ENCODE measurements around the gene NPTX2. TPM values are rescaled to one million over a fixed set of nuclear protein-coding genes. Genes with fewer than 3 reads are reported as not detected.

NPTX2 gene
- total RNA-seq, 6 donors from 2014 or later = 0.30 to 1.3 (median 0.95) TPM; not detected in 2

GRCh38 chr7:98599886-98600285 lies 17.2 kb upstream of the NPTX2 start:
- WGBS, 2 donors = 93 to 94% methylated on average over 6 of the region's 6 CpGs
- ATAC-seq (ENCODE audit: low FRiP score in 2 of 2) (no peak), DNase-seq (no peak)
- Histone ChIP-seq H3K36me3 (no peaks in the 10 kb centered on the region), H3K27ac (no peak overlapping the region), H3K4me1 (no peaks in the 10 kb centered on the region), H3K9me3 (no peaks in the 10 kb centered on the region), H3K4me3 (no peak overlapping the region), H3K27me3 (no peaks in the 10 kb centered on the region)
- TF ChIP-seq EP300 (IDR thresholded peaks at IDR 0.05) (no peak), CTCF (IDR thresholded peaks at IDR 0.05) (no peak), POLR2A (IDR thresholded peaks at IDR 0.05) (no peak), POLR2AphosphoS5 (IDR thresholded peaks at IDR 0.05) (no peak)

- no peaks in the 10 kb centered on the region for H3K9me3 ChIP-seq
- no peak for TF ChIP-seq CTCF (IDR thresholded peaks at IDR 0.05)
- TF ChIP-seq POLR2A (IDR thresholded peaks at IDR 0.05) = no peak
- no peak for TF ChIP-seq POLR2AphosphoS5 (IDR thresholded peaks at IDR 0.05)
- no peak for TF ChIP-seq EP300 (IDR thresholded peaks at IDR 0.05)
- no peaks in the 10 kb centered on the region for H3K36me3 ChIP-seq
- WGBS, 2 donors = 82 to 83% methylated on average over 3 of the region's 3 CpGs
- DNase-seq (no peak), ATAC-seq (ENCODE audit: low FRiP score in 2 of 2) (no peak)
- H3K4me3 ChIP-seq = no peak overlapping the region
- no peaks in the 10 kb centered on the region for H3K4me1 ChIP-seq
- H3K27ac ChIP-seq = no peak overlapping the region
- no peaks in the 10 kb centered on the region for H3K27me3 ChIP-seq
Observed at GRCh38 chr7:98602755-98603398, 14.2 kb upstream of the NPTX2 start.

- no peak for TF ChIP-seq CTCF (IDR thresholded peaks at IDR 0.05)
- no peak for TF ChIP-seq POLR2A (IDR thresholded peaks at IDR 0.05)
- no peak for TF ChIP-seq POLR2AphosphoS5 (IDR thresholded peaks at IDR 0.05)
- H3K27ac ChIP-seq = no peak overlapping the region
- 72 to 85% methylated on average over 3 of the region's 3 CpGs for WGBS, 2 donors
- DNase-seq = no peak
- no peak for ATAC-seq (ENCODE audit: low FRiP score in 2 of 2)
- H3K4me1 ChIP-seq = no peaks in the 10 kb centered on the region
- H3K4me3 ChIP-seq = no peak overlapping the region
- no peaks in the 10 kb centered on the region for H3K36me3 ChIP-seq
- no peaks in the 10 kb centered on the region for H3K9me3 ChIP-seq
- H3K27me3 ChIP-seq = no peaks in the 10 kb centered on the region
Observed at GRCh38 chr7:98603399-98603788, 13.7 kb upstream of the NPTX2 start.

GRCh38 chr7:98613601-98614425 lies 3.3 kb upstream of the NPTX2 start:
- WGBS, 2 donors = 51 to 54% methylated on average over 14 of the region's 14 CpGs
- H3K9me3 ChIP-seq = no peaks in the 10 kb centered on the region
- TF ChIP-seq POLR2A (IDR thresholded peaks at IDR 0.05) = no peak
- no peak for TF ChIP-seq POLR2AphosphoS5 (IDR thresholded peaks at IDR 0.05)
- TF ChIP-seq CTCF (IDR thresholded peaks at IDR 0.05) = no peak
- no peak for TF ChIP-seq EP300 (IDR thresholded peaks at IDR 0.05)
- no peak overlapping the region for H3K27ac ChIP-seq
- ATAC-seq (ENCODE audit: low FRiP score in 2 of 2) (no peak), DNase-seq (no peak)
- H3K4me3 ChIP-seq = no peak overlapping the region
- peaks cover 0 to 22% (median 13%) of the 10 kb centered on the region in 4 donors for H3K27me3 ChIP-seq
- no peaks in the 10 kb centered on the region for H3K36me3 ChIP-seq
- peaks cover 9 to 23% (median 17%) of the 10 kb centered on the region in 4 donors for H3K4me1 ChIP-seq

All from upper lobe of left lung (tissue), 6 donors.